ENCODE measurements around the gene CLSTN1. TPM values are rescaled to one million over a fixed set of nuclear protein-coding genes. Genes with fewer than 3 reads are reported as not detected.
"Not testable (repeated sequence)": the region's sequence is repeated elsewhere in the genome, so short reads cannot be mapped to it uniquely, and the experiment has no call there.

The CLSTN1 gene
- total RNA-seq, 1 experiment from 2014 or later, result 119 TPM

DNA sequence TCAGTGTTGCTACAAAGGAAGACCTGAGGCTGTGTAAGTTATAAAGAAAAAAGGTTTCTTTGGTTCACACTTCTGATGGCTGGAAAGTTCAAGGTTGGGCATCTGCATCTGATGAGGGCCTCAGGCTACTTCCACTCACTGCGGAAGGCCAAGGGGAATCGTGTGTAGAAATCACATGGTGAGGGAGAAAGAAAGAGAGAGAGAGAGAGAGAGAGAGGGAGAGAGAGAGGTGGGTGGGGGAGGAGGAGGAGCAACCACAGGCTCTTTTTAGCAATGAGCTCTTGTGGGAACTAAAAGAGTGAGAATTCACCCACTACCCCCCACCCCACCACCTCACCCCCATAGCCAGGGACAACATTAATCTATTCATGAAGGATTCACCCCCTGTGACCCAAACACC lies 59.9 kb downstream of the CLSTN1 start:
- POLR2A ChIA-PET, result no interaction called here
- TF ChIP-seq RELA (CRISPR knock-in tag; IDR thresholded peaks at IDR 0.05; ENCODE audit: borderline replicate concordance) (no peak), RORB (CRISPR knock-in tag; IDR thresholded peaks at IDR 0.05) (no peak), HMGXB4 (CRISPR knock-in tag; IDR thresholded peaks at IDR 0.05) (no peak), EMX1 (CRISPR knock-in tag; IDR thresholded peaks at IDR 0.05) (no peak), NR2C2 (CRISPR knock-in tag; IDR thresholded peaks at IDR 0.05) (no peak), FOXK1 (CRISPR knock-in tag; IDR thresholded peaks at IDR 0.05) (no peak)
- TF ChIP-seq, protein P1, sequence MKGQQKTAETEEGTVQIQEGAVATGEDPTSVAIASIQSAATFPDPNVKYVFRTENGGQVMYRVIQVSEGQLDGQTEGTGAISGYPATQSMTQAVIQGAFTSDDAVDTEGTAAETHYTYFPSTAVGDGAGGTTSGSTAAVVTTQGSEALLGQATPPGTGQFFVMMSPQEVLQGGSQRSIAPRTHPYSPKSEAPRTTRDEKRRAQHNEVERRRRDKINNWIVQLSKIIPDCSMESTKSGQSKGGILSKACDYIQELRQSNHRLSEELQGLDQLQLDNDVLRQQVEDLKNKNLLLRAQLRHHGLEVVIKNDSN (CRISPR knock-in tag; IDR thresholded peaks at IDR 0.05), result no peak
- no peak for ATAC-seq
- H3K9me3 Mint-ChIP-seq, result no peaks in the 10 kb centered on the region
- no peak overlapping the region for H3K4me3 Mint-ChIP-seq
- no peak for DNase-seq (ENCODE audit: low spot score)
- peaks cover 57% of the 10 kb centered on the region for H3K4me1 Mint-ChIP-seq
- peaks cover 14% of the 10 kb centered on the region for H3K36me3 Mint-ChIP-seq
- H3K27ac Mint-ChIP-seq, result no peak overlapping the region
- H3K27me3 Mint-ChIP-seq (ENCODE audit: low read depth), result no peaks in the 10 kb centered on the region
- CTCF ChIA-PET, result interaction anchor here (0.6 to 1.0 kb wide), 3 partner anchors 43 to 64 kb away, joined by 3 to 4 read pairs (median 3); no protein-coding TSS in a partner anchor

DNA sequence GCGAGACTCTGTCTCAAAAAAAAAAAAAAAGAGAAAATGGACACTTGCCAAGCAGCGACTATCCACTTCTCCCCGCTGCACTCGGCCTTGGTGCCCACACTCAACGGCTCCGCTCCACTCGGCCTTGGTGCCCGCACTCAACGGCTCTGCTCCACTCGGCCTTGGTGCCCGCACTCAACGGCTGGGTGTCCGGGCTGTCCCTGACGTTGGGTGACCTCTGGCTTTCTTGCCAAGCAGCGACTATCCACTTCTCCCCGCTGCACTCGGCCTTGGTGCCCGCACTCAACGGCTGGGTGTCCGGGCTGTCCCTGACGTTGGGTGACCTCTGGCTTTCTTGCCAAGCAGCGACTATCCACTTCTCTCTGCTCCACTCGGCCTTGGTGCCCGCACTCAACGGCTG lies 61.3 kb downstream of the CLSTN1 start:
- Mint-ChIP-seq H3K4me1 (peaks cover 66% of the 10 kb centered on the region), H3K36me3 (peaks cover 23% of the 10 kb centered on the region), H3K27ac (peak overlapping the region; percentile 63; the same call in 1 of the 2 replicates)
- H3K9me3 Mint-ChIP-seq; H3K4me3 Mint-ChIP-seq; H3K27me3 Mint-ChIP-seq (ENCODE audit: low read depth); DNase-seq (ENCODE audit: low spot score); CTCF ChIA-PET; ATAC-seq; POLR2A ChIA-PET: not testable (repeated sequence)

DNA sequence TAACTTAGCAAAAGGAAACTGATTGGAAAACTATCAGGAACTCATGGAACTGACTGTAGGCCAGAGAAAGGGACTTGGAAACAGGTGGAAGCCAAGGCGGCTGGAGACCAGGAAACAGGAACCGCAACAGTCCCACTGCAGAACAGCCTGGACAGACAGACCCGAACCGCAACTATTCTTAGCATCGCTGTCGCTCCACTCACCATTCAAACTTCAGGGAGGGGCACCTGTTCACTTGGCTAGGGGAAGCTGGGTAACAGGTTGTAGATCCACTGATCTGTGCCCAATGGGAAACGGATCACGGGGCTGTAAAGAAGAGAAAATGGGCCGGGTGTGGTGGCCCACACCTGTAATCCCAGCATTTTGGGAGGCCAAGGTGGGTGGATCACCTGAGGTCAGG lies 61.9 kb downstream of the CLSTN1 start:
- H3K27me3 Mint-ChIP-seq (ENCODE audit: low read depth), result no peaks in the 10 kb centered on the region
- H3K4me3 Mint-ChIP-seq, result peak overlapping the region; percentile 29; the same call in 1 of the 2 replicates
- peak overlapping the region; percentile 87 for H3K27ac Mint-ChIP-seq
- H3K4me1 Mint-ChIP-seq, result peaks cover 64% of the 10 kb centered on the region
- CTCF ChIA-PET, result interaction anchor here (1.4 kb wide), 1 partner anchor 23 kb away, joined by 5 read pairs; no protein-coding TSS in a partner anchor
- POLR2A ChIA-PET, result no interaction called here
- ATAC-seq, result no peak
- H3K36me3 Mint-ChIP-seq, result peaks cover 25% of the 10 kb centered on the region
- no peak for DNase-seq (ENCODE audit: low spot score)
- peaks cover 4% of the 10 kb centered on the region; the same call in 1 of the 2 replicates for H3K9me3 Mint-ChIP-seq
- TF ChIP-seq TP53 (CRISPR knock-in tag; IDR thresholded peaks at IDR 0.05) (no peak), NR2C2 (CRISPR knock-in tag; IDR thresholded peaks at IDR 0.05) (no peak), ZSCAN18 (CRISPR knock-in tag; IDR thresholded peaks at IDR 0.05) (no peak), GTF2I (CRISPR knock-in tag; conservative IDR thresholded peaks at IDR 0.05) (no peak), ZNF263 (CRISPR knock-in tag; IDR thresholded peaks at IDR 0.05; ENCODE audit: low read depth) (no peak), MLX (CRISPR knock-in tag; IDR thresholded peaks at IDR 0.05) (no peak), AR (CRISPR knock-in tag; IDR thresholded peaks at IDR 0.05) (no peak), ZMAT4 (CRISPR knock-in tag; IDR thresholded peaks at IDR 0.05) (no peak), NFE2L1 (CRISPR knock-in tag; IDR thresholded peaks at IDR 0.05) (no peak), ESRRA (CRISPR knock-in tag; IDR thresholded peaks at IDR 0.05; ENCODE audit: borderline replicate concordance) (no peak)
- TF ChIP-seq, protein P2, sequence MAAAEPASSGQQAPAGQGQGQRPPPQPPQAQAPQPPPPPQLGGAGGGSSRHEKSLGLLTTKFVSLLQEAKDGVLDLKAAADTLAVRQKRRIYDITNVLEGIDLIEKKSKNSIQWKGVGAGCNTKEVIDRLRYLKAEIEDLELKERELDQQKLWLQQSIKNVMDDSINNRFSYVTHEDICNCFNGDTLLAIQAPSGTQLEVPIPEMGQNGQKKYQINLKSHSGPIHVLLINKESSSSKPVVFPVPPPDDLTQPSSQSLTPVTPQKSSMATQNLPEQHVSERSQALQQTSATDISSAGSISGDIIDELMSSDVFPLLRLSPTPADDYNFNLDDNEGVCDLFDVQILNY (CRISPR knock-in tag; IDR thresholded peaks at IDR 0.05), result no peak
- TF ChIP-seq, protein P3, sequence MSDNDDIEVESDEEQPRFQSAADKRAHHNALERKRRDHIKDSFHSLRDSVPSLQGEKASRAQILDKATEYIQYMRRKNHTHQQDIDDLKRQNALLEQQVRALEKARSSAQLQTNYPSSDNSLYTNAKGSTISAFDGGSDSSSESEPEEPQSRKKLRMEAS (CRISPR knock-in tag; IDR thresholded peaks at IDR 0.05), result no peak
- TF ChIP-seq, protein P4, sequence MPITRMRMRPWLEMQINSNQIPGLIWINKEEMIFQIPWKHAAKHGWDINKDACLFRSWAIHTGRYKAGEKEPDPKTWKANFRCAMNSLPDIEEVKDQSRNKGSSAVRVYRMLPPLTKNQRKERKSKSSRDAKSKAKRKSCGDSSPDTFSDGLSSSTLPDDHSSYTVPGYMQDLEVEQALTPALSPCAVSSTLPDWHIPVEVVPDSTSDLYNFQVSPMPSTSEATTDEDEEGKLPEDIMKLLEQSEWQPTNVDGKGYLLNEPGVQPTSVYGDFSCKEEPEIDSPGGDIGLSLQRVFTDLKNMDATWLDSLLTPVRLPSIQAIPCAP (CRISPR knock-in tag; IDR thresholded peaks at IDR 0.05), result no peak
- TF ChIP-seq, protein P5, sequence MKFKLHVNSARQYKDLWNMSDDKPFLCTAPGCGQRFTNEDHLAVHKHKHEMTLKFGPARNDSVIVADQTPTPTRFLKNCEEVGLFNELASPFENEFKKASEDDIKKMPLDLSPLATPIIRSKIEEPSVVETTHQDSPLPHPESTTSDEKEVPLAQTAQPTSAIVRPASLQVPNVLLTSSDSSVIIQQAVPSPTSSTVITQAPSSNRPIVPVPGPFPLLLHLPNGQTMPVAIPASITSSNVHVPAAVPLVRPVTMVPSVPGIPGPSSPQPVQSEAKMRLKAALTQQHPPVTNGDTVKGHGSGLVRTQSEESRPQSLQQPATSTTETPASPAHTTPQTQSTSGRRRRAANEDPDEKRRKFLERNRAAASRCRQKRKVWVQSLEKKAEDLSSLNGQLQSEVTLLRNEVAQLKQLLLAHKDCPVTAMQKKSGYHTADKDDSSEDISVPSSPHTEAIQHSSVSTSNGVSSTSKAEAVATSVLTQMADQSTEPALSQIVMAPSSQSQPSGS (CRISPR knock-in tag; IDR thresholded peaks at IDR 0.05; ENCODE audit: borderline replicate concordance, low read depth), result no peak
